CMK (cell line): ENCODE measurements around the gene TNFAIP8L1.

Experiments used
- DNase-seq: peaks from one replicate; pipeline ENCODE4 v3.0.0-alpha.2; 2010; ENCODE audit warnings: low read depth

TNFAIP8L1 gene

DNA sequence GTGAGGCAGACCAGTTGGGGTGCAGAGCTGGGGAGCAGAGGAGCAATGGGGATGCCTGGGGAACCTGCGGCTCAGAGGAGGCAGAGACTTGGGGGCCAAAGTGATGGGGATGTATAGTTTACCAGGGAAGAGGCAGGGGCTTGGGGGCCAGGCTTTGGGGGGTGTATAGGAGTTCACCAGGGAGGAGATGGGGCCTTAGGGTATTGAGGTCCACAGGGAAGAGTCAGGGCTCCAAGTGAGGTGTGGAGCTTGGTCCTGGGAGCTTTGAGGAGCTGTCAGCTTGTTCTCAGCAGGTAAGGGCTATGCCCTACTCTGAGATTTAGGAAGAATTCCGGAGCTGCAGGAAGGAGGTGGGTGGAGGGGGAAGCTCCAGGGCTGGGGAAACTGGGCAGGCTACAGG lies 10.8 kb downstream of the TNFAIP8L1 start:
- no peak for DNase-seq

DNA sequence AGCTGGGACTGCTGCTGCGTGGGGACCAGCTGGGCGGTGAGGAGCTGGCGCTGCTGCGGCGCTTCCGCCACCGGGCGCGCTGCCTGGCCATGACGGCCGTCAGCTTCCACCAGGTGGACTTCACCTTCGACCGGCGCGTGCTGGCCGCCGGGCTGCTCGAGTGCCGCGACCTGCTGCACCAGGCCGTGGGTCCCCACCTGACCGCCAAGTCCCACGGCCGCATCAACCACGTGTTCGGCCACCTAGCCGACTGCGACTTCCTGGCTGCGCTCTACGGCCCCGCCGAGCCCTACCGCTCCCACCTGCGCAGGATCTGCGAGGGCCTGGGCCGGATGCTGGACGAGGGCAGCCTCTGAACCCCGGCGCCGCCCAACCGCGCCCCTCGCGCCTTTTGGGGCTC lies 12.8 kb downstream of the TNFAIP8L1 start:
- DNase-seq, result no peak

DNA sequence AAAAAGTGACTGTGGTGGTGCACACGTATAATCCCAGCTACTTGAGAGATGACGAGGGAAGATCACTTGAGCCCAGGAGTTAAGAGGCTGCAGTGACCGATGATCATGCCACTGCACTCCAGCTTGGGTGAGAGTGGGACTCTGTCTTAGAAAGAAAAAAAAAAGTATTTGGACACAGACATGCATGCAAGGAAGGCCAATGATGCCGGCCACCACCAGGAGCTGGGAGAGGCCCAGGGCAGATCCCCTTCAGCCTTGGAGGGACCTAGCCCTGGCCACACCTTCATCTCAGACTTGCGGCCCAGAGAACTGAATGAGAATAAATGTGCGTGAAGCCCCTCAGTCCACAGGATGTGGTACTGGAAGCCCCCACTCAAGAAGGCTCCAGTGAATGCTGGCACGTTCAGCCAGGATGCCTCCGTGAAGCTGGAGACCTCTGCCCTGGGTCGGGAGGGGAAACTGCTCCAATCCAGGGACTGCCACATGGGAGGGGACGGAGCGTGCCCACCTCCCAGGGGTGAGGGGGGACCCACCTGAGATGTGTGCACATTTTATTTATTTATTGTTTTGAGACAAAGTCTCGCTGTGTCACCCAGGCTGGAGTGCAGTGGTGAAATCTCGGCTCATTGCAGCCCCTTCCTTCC lies 14.6 kb downstream of the TNFAIP8L1 start:
- no peak for DNase-seq

- no peak for DNase-seq
Measured at GRCh38 chr19:4654437-4655361, 15.4 kb downstream of the TNFAIP8L1 start.

- no peak for DNase-seq
Measured at GRCh38 chr19:4656102-4656501, 16.8 kb downstream of the TNFAIP8L1 start.

- DNase-seq, result no peak
Measured at GRCh38 chr19:4657262-4657661, 17.9 kb downstream of the TNFAIP8L1 start.

GRCh38 chr19:4657835-4658234 lies 18.5 kb downstream of the TNFAIP8L1 start:
- no peak for DNase-seq

DNA sequence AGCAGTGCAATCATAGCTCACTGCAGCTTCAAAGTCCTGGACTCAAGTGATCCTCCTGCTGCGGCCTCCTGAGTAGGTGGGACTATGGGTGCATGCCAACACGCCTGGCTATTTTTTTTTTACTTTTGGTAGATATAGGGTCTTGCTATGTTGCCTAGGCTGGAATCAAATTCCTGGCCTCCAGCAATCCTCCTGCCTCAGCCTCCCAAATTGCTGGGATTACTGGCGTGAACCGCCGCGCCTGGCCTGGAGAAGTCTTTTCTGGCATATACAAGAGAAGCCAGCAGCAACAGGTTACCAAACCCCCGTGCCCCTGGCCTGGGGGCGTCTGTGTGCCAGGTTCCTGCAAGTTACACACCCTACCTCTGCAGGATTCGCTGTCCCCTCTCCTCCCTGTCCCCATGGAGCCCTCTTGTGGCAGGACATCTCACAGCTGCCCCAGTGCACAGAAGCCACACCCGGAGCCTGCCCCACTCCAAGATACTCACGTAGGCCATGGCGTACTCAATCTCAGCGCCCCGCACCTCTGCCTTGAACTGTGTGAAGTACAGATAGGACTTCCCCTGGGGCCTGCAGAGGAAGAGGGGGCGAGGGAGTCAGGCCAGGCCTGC lies 21.0 kb downstream of the TNFAIP8L1 start:
- DNase-seq, result no peak

GRCh38 chr19:4660993-4661392 lies 21.7 kb downstream of the TNFAIP8L1 start:
- DNase-seq, result no peak

DNA sequence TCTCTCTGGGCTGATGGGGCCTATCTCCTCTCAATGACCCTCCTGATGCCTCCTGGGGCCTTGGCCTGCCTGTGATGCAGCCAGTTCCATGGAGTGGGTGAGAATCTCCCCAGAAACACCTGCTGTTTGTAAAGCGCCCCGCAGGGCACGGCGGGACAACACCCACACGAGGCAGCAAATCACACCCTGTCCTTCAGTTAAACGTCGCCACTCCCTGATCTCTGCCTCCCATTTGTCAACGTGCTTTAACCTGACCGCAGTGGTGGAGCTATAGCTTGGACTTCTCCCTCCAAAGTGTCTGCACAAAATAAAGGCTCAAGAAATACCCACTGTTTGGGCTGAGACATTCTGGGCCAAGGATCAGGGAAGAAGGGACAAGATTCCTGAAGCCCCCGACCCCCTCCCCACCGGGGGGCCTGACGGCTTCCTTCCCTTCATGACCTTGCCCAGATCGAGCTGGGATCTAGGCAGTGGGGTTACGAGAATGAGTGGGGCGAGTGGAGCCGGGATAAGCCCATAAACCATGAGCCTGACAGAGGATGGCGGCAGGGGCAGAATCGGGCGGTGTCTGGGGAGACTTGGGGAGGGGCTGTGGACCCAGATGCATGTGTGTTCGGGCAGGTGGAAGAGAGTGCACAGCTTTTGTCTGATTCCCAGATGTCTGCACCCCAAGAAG lies 22.8 kb downstream of the TNFAIP8L1 start:
- no peak for DNase-seq

DNA sequence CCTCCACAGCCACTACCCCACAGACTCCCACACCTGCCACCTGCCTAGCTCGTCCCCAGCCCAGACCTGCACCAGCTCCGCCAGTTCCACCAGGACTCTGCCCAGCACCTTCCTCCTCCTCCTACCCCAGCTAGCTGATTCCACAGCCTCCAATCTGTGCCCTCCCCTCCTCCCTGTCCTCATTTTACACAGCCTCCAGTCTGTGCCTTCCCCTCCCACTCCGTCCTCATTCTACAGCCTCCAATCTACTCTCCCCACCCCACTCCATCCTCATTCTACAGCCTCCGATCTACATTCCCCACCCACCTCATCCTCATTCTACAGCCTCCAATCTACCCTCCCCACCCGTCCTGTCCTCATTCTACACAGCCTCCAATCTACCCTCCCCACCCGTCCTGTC lies 23.5 kb downstream of the TNFAIP8L1 start:
- DNase-seq, result no peak

DNA sequence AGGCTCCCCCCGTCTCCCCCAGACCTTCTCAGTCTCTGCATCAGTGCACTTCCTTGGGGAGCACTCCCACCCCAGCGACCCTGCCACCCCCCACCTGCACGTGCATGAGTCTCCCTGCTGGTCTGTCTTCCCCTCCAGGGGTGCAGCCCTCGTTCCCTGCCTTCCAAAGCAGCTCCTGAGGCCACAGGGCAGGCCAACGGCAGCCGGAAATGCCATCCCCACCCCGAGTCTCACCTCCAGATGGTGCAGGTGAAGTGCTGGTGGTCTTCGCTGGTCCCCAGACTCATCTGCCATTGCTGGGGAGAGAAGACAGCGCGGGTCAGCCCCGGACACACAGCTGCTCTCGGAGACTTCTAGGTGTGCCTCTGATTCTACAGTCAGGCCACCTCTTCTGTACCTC lies 25.3 kb downstream of the TNFAIP8L1 start:
- no peak for DNase-seq

- peak; percentile 76 for DNase-seq
Measured at GRCh38 chr19:4669723-4670480, 30.6 kb downstream of the TNFAIP8L1 start, which contains the start of gene MYDGF. Gene MYDGF, minus strand, starts transcription at chr19:4670342. Its CDS starts 8 bp downstream, at chr19:4670334.

GRCh38 chr19:4671185-4671851 lies 32.0 kb downstream of the TNFAIP8L1 start:
- DNase-seq, result no peak

GRCh38 chr19:4673216-4673615 lies 33.9 kb downstream of the TNFAIP8L1 start:
- no peak for DNase-seq

DNA sequence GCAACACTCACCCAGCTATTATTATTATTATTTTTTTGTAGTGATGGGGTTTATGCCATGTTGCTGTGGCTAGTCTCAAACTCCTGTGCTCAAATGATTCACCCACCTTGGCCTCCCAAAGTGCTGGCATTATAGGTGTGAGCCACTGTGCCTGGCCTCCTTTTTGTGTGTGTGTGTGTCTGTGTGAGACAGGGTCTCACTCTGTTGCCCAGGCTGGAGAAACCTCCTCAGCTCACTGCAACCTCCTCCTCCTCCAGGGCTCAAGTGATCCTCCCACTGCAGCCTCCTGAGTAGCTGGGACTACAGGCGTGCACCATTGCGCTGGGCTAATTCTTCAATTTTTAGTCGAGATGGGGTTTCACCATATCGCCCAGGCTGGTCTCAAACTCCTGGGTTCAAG lies 34.4 kb downstream of the TNFAIP8L1 start:
- no peak for DNase-seq

DNA sequence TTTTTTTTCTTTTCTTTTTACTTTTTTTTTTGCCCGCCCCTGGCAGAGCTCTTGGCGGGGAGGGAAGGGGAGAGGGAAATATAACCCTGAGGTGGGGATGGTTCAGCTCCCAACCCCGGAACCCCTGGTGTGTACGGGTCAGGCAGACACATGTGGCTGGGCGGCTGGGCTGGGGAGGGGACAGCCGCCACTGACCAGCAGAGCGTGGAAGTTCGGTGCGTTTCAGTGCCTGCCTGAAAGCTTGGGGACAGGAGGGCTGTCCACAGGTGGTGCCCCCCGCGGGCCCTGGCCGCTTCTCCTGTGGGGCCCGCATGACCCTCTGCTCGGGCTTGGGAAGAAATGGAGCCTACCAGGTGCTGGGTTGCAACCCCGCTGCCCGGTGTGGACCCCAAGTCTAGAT lies 36.0 kb downstream of the TNFAIP8L1 start:
- DNase-seq, result no peak

GRCh38 chr19:4676955-4677731 lies 37.8 kb downstream of the TNFAIP8L1 start:
- DNase-seq, result peak; percentile 55

GRCh38 chr19:4678881-4679790 lies 39.8 kb downstream of the TNFAIP8L1 start:
- peak; percentile 78 for DNase-seq
